ENCODE measurements around the gene LCORL. TPM values are rescaled to one million over a fixed set of nuclear protein-coding genes. Genes with fewer than 3 reads are reported as not detected.
A peak's percentile ranks its signal among the peaks of the same experiment; 100 is the strongest.

LCORL gene
- total RNA-seq, 1 donor from 2014 or later: 16.5 TPM

GRCh38 chr4:17812801-17813200 is 208.8 kb downstream of the LCORL start:
- TF ChIP-seq CTCF (conservative IDR thresholded peaks at IDR 0.05; ENCODE audit: low read depth, low read length): no peak
- no peak for DNase-seq (ENCODE audit: low read depth)
- peak overlapping the region; percentile 82 for H3K4me3 ChIP-seq (ENCODE audit: low read depth, low read length)

- no peak for TF ChIP-seq CTCF (conservative IDR thresholded peaks at IDR 0.05; ENCODE audit: low read depth, low read length)
- no peak for DNase-seq (ENCODE audit: low read depth)
- peak overlapping the region; percentile 82 for H3K4me3 ChIP-seq (ENCODE audit: low read depth, low read length)
Measured at GRCh38 chr4:17812125-17812524, 209.4 kb downstream of the LCORL start.

DNA sequence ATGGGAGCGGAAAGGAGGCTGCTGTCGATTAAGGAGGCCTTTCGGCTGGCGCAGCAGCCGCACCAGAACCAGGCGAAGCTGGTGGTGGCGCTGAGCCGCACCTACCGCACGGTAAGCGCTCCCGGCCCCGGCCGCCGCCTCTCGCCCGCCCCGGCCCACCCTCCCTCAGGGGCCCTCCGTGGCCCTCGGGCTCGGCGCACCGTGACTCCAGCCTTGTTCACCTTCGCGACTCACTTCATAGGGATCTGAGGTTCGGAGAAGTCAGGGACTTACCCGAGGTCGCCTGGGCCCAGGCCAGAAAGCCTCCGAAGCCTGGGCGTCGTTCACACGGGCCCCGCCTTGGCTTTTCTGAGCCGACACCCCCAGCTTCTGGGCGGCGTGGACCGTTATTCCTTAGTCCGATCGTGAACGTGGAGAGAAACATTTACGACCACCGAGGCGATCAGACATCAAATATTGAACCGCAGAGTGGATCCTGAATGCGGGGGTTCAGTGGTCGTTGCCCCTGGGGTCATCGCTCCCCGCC is 210.4 kb downstream of the LCORL start:
- peak overlapping the region; percentile 82 for H3K4me3 ChIP-seq (ENCODE audit: low read depth, low read length)
- no peak for TF ChIP-seq CTCF (conservative IDR thresholded peaks at IDR 0.05; ENCODE audit: low read depth, low read length)
- no peak for DNase-seq (ENCODE audit: low read depth)

GRCh38 chr4:17810260-17811077 is 211.1 kb downstream of the LCORL start, which contains the start of the genes DCAF16 and NCAPG:
Gene DCAF16 (minus strand): TSS chr4:17810757. CDS start chr4:17804141, 6,616 bp downstream.
Gene NCAPG (plus strand): TSS chr4:17810979. CDS start chr4:17811078, 99 bp downstream.
- TF ChIP-seq CTCF (conservative IDR thresholded peaks at IDR 0.05; ENCODE audit: low read depth, low read length): no peak
- H3K4me3 ChIP-seq (ENCODE audit: low read depth, low read length): peak within 1 kb of the TSS; percentile 82

DNA sequence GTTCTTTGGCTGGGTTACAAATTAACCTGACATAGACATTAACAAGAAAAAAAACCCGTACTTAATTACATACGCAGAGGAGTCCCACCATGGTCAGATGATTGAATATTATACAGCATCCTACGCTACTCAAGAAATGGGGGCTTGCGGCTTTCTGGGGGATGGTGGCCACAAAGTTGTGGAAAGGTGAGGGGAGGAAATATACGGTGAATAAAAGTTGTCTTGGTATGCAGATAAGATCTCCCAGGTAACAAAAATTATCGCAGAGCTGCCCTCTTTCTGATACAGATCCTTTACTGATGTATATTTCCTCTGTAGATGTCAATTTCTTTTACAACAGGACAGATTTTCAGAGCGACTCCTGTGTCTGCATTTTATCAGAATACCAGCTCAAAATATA is 211.9 kb downstream of the LCORL start:
- DNase-seq (ENCODE audit: low read depth): no peak
- TF ChIP-seq CTCF (conservative IDR thresholded peaks at IDR 0.05; ENCODE audit: low read depth, low read length): no peak
- H3K4me3 ChIP-seq (ENCODE audit: low read depth, low read length): peak overlapping the region; percentile 82

More at GRCh38 chr4:17810260-17811077, 211.1 kb downstream of the LCORL start, which contains the start of the genes DCAF16 and NCAPG:
- DNase-seq (ENCODE audit: low read depth): peak; percentile 92

- peak overlapping the region; percentile 27 for H3K4me3 ChIP-seq (ENCODE audit: low read depth, low read length)
- no peak for DNase-seq (ENCODE audit: low read depth)
- TF ChIP-seq CTCF (conservative IDR thresholded peaks at IDR 0.05; ENCODE audit: low read depth, low read length): no peak
Measured at GRCh38 chr4:17807446-17807845, 214.1 kb downstream of the LCORL start.
